Activated T-cell treated with anti-CD3 and anti-CD28 coated beads, Interleukin-2, amount 50 U/mL, for 4 hours (primary cell): ENCODE measurements around the gene SMARCC2. TPM values are rescaled to one million over a fixed set of nuclear protein-coding genes. Genes with fewer than 3 reads are reported as not detected.
"Not testable (repeated sequence)": the region's sequence is repeated elsewhere in the genome, so short reads cannot be mapped to it uniquely, and the experiment has no call there.

Experiments used
- ATAC-seq, 2 donors: fragments of 200-7000 bp; cut with Tn5 transposase; one replicate each; pipeline ENCODE4 v1.10.0; 2021
- DNase-seq: peaks from one replicate; pipeline ENCODE4 v3.0.0-alpha.2; 2020
- H3K27me3 Mint-ChIP-seq: one replicate; pipeline ENCODE4 v1.8.0; 2021; ENCODE audit warnings: low read depth, mixed read lengths
- H3K36me3 Mint-ChIP-seq: one replicate; pipeline ENCODE4 v1.8.0; 2022; ENCODE audit warnings: mixed read lengths; ENCODE audit not compliant: insufficient read depth
- H3K4me1 Mint-ChIP-seq: one replicate; pipeline ENCODE4 v1.8.0; 2021; ENCODE audit warnings: low read depth, mixed read lengths
- H3K4me3 Mint-ChIP-seq: one replicate; pipeline ENCODE4 v1.8.0; 2021; ENCODE audit warnings: mild to moderate bottlenecking, moderate library complexity, mixed read lengths
- H3K9me3 Mint-ChIP-seq: one replicate; pipeline ENCODE4 v1.8.0; 2021; ENCODE audit warnings: mixed read lengths
- total RNA-seq, 3 donors: library from RNA; stranded (reverse); gene quantifications; one replicate each; pipeline ENCODE4 v1.2.1, GENCODE V29; 2021

The SMARCC2 gene
- total RNA-seq, 3 donors from 2014 or later, result 85.7 to 92.9 (median 86.4) TPM

DNA sequence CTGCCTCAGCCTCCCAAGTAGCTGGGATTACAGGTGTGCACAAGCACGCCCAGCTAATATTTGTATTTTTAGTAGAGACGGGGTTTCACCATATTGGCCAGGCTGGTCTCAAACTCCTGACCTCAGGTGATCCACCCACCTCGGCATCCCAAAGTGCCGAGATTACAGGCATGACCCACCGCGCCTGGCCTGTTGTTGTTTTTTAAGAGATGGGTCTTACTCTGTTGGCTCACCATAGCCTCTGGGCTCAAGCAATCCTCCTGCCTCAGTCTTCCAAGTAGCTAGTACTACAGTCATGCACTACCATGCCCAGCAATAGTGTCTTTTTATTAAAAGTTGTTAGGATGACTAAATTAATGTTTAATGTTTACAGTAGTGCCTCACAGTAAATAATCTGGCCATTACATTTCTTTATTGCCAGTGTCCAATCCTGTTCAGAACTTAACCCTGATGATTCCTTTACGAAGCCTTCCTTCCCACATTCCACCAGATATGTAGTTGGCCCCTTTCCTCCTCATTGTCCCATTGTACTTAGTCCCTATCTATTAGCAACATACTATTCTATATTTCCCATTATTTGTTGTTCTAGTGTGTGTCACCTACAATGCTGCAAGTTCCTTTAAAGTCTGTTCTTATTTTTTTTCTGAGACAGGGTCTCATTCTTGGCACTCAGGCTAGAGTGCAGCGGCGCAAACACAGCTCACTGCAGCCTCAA, 8.8 kb upstream of the SMARCC2 start:
- ATAC-seq, result no peak
- DNase-seq, result no peak
- Mint-ChIP-seq H3K9me3 (no peaks in the 10 kb centered on the region), H3K4me1 (peaks cover 6% of the 10 kb centered on the region), H3K27me3 (no peaks in the 10 kb centered on the region), H3K36me3 (no peaks in the 10 kb centered on the region), H3K4me3 (no peak overlapping the region)

DNA sequence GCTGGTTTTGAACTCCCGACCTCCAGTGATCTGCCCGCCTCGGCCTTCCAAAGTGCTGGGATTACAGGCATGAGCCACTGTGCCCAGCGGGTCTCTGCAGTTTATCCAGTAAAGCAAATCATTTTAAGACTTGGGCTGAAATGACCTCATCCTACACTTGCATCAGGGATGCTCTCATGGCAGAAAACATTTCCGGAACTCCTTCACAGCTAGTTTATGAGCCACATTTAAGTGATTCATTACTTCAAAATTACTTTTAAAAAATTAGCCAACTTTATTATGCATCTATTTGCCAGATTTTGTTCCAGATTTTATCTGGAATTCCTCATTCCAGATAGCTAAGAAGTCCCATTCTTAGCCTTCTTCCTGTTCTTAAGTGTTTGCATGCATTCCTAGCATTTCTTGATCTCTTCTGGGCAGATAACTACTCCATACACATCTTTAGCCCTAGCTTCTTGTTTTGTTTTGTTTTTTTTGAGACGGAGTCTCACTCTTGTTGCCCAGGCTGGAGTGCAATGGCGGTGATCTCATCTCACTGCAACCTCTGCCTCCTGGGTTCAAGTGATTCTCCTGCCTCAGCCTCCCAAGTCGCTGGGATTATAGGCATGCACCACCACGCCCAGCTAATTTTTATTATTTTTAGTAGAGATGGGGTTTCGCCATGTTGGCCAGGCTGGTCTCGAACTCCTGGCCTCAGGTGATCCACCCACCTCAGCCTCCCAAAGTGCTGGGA, 7.7 kb upstream of the SMARCC2 start:
- H3K4me1 Mint-ChIP-seq, ATAC-seq, DNase-seq, H3K4me3 Mint-ChIP-seq, H3K27me3 Mint-ChIP-seq, H3K9me3 Mint-ChIP-seq, H3K36me3 Mint-ChIP-seq: not testable (repeated sequence)

DNA sequence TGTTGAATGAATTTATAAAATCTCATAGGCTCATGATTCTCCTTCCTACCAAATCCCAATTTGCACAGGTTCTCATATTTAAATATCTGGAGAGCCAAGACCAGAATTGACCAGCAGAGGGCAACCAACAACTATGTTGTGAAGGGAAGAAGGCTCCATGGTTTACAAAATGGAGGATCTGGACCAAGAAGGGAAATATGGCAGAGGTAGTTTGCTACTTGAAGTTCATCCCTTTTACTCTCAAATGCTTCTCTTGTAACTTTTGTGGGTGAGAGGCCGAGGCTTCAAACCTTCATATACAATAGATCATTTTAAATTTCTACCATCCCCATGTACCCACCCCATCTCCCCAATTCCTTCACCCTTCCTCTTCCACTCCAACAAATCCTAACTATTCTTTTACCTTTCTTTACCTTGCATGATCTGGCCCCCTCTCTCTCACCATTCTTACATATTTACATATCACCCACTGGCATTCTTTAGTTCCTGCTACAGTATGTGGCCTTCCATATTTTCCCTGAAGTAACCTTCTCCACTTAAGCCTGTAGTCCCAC, 3.8 kb upstream of the SMARCC2 start:
- peaks cover 27% of the 10 kb centered on the region for H3K4me1 Mint-ChIP-seq
- H3K9me3 Mint-ChIP-seq, result no peaks in the 10 kb centered on the region
- no peak for ATAC-seq
- DNase-seq, result peak; percentile 66
- peaks cover 2% of the 10 kb centered on the region for H3K27me3 Mint-ChIP-seq
- H3K4me3 Mint-ChIP-seq, result no peak overlapping the region
- H3K36me3 Mint-ChIP-seq, result no peaks in the 10 kb centered on the region

DNA sequence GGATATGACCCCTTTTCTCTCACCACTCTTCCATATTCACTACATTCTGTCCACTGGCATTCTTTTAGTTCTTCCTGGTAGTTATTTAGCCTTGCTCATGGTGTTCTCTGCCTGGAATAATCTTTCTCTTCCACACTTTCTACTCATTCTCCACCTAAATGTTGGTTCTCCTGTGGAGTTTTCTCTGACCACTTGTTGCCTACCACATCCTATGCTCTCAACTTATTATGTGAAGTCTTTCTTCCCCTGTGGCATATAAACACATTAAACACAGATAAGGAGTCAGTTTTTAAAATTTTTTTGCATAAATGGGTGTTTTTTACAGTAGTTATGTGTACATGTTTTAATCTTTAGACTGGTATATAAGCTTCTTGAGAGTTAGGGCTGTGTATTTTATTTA, 3.3 kb upstream of the SMARCC2 start:
- H3K27me3 Mint-ChIP-seq, result peaks cover 2% of the 10 kb centered on the region
- DNase-seq (no peak), ATAC-seq (no peak)
- H3K4me3 Mint-ChIP-seq, result no peak overlapping the region
- H3K36me3 Mint-ChIP-seq, result no peaks in the 10 kb centered on the region
- no peaks in the 10 kb centered on the region for H3K9me3 Mint-ChIP-seq
- peaks cover 32% of the 10 kb centered on the region for H3K4me1 Mint-ChIP-seq

DNA sequence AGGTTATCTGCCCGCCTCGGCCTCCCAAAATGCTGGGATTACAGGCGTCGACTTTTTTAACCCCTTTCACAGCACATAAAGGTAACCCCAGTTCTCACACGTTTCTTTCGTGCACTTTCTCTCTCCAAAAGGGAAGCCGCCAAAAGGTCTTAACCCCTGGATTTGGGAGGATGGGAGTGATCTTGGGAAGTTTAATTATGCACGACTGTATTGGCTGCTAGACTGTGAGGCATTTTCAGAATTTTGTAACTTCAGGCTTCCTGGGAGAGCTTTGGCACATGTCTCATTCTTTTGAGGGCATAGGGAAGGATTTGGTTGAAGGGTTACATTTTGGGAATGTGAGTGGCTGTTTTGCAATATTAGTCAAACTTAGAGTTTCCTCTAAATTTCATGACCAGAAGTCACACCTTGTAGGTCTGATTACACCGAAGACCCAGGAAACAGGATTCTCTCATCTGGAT, 1.4 kb upstream of the SMARCC2 start:
- Mint-ChIP-seq H3K4me1 (peaks cover 41% of the 10 kb centered on the region), H3K27me3 (peaks cover 2% of the 10 kb centered on the region), H3K9me3 (no peaks in the 10 kb centered on the region), H3K36me3 (peaks cover 7% of the 10 kb centered on the region), H3K4me3 (peak overlapping the region; percentile 97)
- ATAC-seq (no peak), DNase-seq (no peak)

DNA sequence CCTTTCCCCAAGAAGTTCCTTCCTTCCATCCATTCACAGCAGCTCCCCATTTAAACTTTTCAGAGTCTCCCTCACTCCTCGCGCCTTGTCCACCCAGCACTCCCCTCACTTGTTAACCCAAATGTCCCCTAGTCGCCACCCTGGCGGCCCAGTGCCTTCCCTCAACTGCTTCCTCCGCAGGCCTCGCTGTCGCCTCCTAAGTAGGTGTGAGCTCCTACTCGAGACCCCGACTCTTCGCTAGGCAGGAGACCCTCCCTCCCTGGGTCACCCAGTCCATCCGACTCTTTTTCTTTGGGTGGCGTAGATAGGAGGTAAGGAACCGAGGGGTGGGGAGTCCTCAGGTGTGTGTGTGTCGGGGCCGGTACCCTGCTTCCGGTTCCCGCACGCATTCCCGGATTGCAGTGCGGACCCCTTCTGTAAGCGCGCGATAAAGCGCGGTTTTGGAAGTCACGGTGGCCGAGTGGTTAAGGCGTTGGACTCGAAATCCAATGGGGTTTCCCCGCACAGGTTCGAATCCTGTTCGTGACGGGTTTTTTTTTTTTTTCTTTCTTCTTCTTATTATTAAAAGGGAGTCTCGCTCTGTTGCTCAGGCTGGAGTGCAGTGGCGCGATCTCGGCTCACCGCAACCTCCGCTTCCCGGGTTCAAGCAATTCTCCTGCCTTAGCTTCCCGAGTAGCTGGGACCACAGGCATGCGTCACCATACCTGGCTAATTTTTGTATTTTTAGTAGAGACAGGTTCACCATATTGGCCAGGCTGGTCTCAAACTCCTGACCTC, 823 bp upstream of the SMARCC2 start:
- H3K9me3 Mint-ChIP-seq, result no peaks in the 10 kb centered on the region
- peaks cover 2% of the 10 kb centered on the region for H3K27me3 Mint-ChIP-seq
- H3K4me3 Mint-ChIP-seq, result peak overlapping the region; percentile 97
- ATAC-seq (peak; percentile 31 to 54), DNase-seq (peak; percentile 77)
- H3K36me3 Mint-ChIP-seq, result peaks cover 8% of the 10 kb centered on the region
- H3K4me1 Mint-ChIP-seq, result peaks cover 41% of the 10 kb centered on the region

DNA sequence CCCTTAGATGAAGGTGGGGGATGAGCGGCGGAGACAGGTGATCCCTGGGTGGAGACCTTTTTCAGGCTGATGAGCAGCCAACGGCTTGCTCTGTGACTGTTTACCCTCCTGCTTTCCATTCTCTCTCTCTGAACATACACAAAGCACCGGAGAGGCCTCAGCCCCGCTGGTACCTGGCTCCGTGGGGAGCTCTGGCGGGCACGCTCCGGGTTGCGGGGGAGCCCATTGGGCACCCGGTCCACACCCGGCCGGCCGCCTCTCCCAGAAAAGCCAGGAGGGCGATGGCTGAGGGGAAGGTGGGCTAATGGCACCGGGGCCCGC, 545 bp downstream of the SMARCC2 start:
- no peak for DNase-seq
- Mint-ChIP-seq H3K36me3 (peaks cover 18% of the 10 kb centered on the region), H3K4me3 (peak overlapping the region; percentile 89), H3K4me1 (peaks cover 41% of the 10 kb centered on the region), H3K27me3 (peaks cover 2% of the 10 kb centered on the region), H3K9me3 (no peaks in the 10 kb centered on the region)
- ATAC-seq, result peak; percentile 3 to 10

DNA sequence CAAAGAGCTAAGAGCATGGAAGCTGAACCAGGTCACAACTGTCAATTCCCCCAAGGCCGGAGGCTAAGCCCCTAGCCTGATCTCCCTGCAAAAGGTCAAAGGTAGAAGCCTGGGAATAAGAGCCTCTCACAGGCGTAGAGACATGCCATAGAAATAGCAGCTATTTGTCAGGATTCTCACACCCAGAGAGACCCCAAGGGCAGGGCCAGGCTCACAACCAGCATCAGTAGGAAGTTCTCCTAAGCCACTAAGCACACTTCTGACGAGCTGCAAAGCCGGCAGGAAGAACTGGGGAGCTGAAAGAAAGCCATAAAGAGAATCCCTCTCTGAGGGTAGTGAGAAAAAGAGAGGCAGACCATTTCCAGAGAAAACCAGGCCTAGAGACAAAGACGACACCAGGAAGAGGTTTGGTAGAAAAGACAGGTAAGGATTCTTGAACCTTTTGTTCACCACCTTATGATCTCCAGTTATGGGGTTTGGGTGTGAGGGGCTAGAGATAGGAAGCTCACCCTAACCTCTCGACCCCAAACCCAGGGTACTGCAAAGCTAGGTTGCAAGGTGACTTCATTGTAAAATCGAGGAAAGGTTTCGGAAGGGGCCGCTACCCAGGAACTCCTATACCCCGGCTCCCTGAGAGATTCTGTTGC, 1.0 kb downstream of the SMARCC2 start:
- Mint-ChIP-seq H3K27me3 (peaks cover 2% of the 10 kb centered on the region), H3K36me3 (peaks cover 18% of the 10 kb centered on the region), H3K4me1 (peaks cover 38% of the 10 kb centered on the region), H3K9me3 (no peaks in the 10 kb centered on the region), H3K4me3 (peak overlapping the region; percentile 89)
- ATAC-seq, result no peak
- no peak for DNase-seq

DNA sequence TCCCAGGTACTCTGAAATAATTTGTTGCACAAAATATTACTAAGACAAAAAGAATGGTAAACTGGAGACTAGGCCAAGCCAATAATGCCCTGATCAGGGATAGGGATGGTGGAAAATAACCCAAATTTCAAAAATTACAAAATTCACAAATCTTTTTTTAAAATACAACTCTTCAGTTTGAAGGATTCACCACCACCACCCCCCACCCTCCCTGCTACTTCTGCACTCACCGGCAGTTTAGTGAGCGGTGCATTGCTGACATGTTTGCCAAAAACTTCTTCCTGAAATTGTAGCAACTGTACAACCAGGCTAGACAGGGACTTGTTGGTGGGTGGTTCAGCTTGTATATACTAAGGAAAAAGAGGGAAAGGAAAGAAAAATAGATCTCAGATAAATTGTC, 2.3 kb downstream of the SMARCC2 start:
- H3K36me3 Mint-ChIP-seq, result peaks cover 18% of the 10 kb centered on the region

DNA sequence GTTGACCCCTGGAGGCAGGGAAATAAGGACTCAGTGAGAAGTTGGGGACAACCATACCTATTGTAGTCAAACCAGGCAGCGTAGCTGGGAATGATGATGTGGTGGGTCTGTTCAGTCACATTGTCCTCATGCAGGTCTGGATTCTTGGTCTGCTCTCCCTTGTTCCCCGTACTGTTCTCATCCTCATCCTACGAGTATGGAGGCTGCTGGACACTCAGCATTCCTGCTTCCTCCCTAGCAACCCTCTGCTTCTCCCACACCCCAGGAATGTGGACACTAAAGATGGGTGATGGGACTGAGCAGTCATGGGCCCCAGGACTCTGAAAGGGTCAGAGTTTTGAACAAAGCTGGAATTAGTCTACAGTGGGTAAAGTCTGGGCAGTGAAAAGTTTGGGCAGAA, 10.9 kb downstream of the SMARCC2 start:
- H3K36me3 Mint-ChIP-seq, result peaks cover 46% of the 10 kb centered on the region
- no peaks in the 10 kb centered on the region for H3K4me1 Mint-ChIP-seq
- no peaks in the 10 kb centered on the region for H3K9me3 Mint-ChIP-seq
- DNase-seq (no peak), ATAC-seq (no peak)
- no peak overlapping the region for H3K4me3 Mint-ChIP-seq
- H3K27me3 Mint-ChIP-seq, result no peaks in the 10 kb centered on the region

More for the DNA sequence above, 2.3 kb downstream of the SMARCC2 start:
- peaks cover 2% of the 10 kb centered on the region for H3K27me3 Mint-ChIP-seq
- peak overlapping the region; percentile 89 for H3K4me3 Mint-ChIP-seq
- H3K9me3 Mint-ChIP-seq, result no peaks in the 10 kb centered on the region
- peaks cover 31% of the 10 kb centered on the region for H3K4me1 Mint-ChIP-seq
- ATAC-seq (no peak), DNase-seq (no peak)

DNA sequence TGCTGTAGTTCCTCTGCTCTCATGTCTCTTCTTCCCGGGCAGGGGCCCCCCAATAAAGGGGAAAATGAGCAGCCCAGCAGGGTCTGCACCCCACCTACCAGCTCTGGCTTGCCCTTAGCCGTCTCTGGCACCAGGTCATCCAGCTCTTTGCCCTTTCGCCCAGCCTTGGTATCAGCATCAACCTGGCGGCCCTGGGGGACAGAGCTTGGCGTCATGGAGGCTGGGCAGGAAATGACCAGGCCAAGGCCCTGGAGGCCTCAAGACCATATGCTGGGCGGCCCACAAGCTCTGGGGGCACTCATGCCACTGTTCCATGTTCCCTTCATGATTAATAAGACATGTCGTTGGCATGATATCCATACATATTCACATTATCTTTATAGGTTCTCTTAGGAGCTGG, 16.4 kb downstream of the SMARCC2 start:
- H3K27me3 Mint-ChIP-seq, result no peaks in the 10 kb centered on the region
- H3K4me3 Mint-ChIP-seq, result no peak overlapping the region
- DNase-seq (no peak), ATAC-seq (no peak)
- H3K4me1 Mint-ChIP-seq, result no peaks in the 10 kb centered on the region
- peaks cover 37% of the 10 kb centered on the region for H3K36me3 Mint-ChIP-seq
- no peaks in the 10 kb centered on the region for H3K9me3 Mint-ChIP-seq

DNA sequence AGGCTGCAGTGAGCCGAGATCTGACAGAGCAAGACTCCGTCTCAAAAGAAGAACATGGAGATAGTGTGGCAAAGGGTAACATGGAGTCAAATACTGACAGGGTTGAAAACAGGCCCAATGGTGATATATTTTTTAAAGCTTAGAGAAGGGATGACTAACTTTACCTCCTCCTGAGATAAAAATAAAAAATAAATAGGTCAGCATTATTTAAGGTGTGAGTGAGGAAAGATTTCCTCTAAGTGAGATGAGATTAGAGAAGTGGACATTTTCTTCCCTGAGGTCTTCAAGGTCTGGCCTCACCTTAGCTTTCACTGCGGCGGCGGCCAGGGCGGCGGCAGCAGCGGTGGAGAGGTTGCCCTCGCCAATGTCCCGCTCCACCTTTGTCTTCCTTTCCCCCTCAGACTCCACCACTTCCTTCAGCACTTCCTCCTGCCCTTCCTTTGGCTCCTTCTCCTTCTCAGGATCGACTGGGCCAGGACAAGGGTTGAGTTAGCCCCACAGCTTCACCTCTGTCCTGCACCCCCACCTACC, 20.0 kb downstream of the SMARCC2 start:
- DNase-seq (no peak), ATAC-seq (no peak)
- no peaks in the 10 kb centered on the region for H3K9me3 Mint-ChIP-seq
- H3K27me3 Mint-ChIP-seq, result no peaks in the 10 kb centered on the region
- no peak overlapping the region for H3K4me3 Mint-ChIP-seq
- H3K36me3 Mint-ChIP-seq, result peaks cover 31% of the 10 kb centered on the region
- H3K4me1 Mint-ChIP-seq, result no peaks in the 10 kb centered on the region

DNA sequence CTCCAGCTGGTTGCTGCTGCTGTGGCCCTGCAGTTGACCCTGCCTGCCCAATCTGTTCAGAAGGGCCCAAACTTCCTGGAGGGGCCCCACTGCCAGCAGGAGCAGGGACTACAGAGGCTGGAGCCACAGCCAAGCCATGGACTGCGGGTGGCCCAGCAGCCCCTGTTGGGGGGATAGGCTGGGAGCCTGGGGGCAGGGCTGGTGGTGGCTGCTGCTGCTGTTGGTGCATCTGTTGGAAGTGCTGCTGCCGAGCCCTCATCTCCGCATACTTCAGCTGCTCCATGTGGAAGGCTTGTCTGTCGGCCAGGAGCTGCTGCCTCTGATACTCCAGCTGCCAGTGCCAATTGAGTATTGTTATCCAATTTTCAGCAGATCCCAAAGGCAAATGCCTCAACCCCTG, 23.9 kb downstream of the SMARCC2 start:
- Mint-ChIP-seq H3K4me3 (no peak overlapping the region), H3K27me3 (no peaks in the 10 kb centered on the region), H3K36me3 (peaks cover 42% of the 10 kb centered on the region), H3K4me1 (peaks cover 14% of the 10 kb centered on the region), H3K9me3 (no peaks in the 10 kb centered on the region)
- ATAC-seq (no peak), DNase-seq (no peak)

DNA sequence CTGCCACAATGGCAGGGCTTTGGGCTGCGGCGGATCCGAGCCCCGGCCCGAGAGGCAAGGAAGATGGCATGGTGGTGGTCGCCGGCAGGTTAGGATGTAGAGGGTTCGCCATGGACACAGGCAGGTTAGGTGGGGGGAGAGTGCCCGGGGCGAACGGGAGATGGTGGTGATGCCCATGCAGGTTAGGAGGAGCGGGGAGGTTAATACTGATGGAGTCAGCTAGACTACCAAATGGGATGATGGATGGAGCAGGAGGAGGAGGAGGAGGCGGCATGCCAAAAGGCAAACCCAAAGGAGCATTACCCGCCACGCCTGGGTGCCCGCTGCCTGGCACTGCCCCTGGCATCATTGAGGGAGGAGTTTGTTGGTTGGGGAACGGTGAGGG, 24.9 kb downstream of the SMARCC2 start:
- Mint-ChIP-seq H3K9me3 (no peaks in the 10 kb centered on the region), H3K4me1 (peaks cover 23% of the 10 kb centered on the region), H3K4me3 (no peak overlapping the region), H3K36me3 (peaks cover 41% of the 10 kb centered on the region), H3K27me3 (no peaks in the 10 kb centered on the region)
- ATAC-seq (no peak), DNase-seq (no peak)
